Spleen (tissue), 11 donors: ENCODE results near the gene SEMA5A. TPM values are rescaled to one million over a fixed set of nuclear protein-coding genes. Genes with fewer than 3 reads are reported as not detected.
"Not testable (repeated sequence)": the region's sequence is repeated elsewhere in the genome, so short reads cannot be mapped to it uniquely, and the experiment has no call there.

ENCODE experiments used
- DNase-seq: peaks from one replicate; pipeline ENCODE4 v3.0.0-alpha.2; 2020
- H3K27ac ChIP-seq, 8 donors: fragments of 200-600 bp; sonication (generic) in 7 of 8; 1 replicate in 4 of 8; 2 replicates in 4 of 8; pipeline versions ENCODE4 v1.5.0 to v1.8.0; 2016 to 2021; ENCODE audit warnings: inconsistent platforms in 4 of 8, mild to moderate bottlenecking in 4 of 8, moderate library complexity in 1 of 8
- H3K27me3 ChIP-seq, 7 donors: fragments of 200-600 bp; sonication (generic) in 6 of 7; replicated peaks in 1 of 7; 1 replicate in 4 of 7; 2 replicates in 3 of 7; pipeline versions ENCODE4 v1.5.0 to v1.8.0; 2016 to 2021; ENCODE audit warnings: inconsistent platforms in 3 of 7, mild to moderate bottlenecking in 1 of 7
- H3K36me3 ChIP-seq, 6 donors: fragments of 200-600 bp; sonication (generic) in 5 of 6; 1 replicate in 4 of 6; 2 replicates in 2 of 6; pipeline versions ENCODE4 v1.5.0 to v1.8.0; 2016 to 2021; ENCODE audit warnings: inconsistent platforms in 2 of 6
- H3K4me1 ChIP-seq, 6 donors: fragments of 200-600 bp; sonication (generic) in 5 of 6; 1 replicate in 3 of 6; 2 replicates in 3 of 6; pipeline versions ENCODE4 v1.5.0 to v1.8.0; 2016 to 2021; ENCODE audit warnings: inconsistent platforms in 3 of 6
- H3K4me3 ChIP-seq, 8 donors: fragments of 200-600 bp; sonication (generic) in 7 of 8; 1 replicate in 4 of 8; 2 replicates in 4 of 8; pipeline versions ENCODE4 v1.5.0 to v1.8.0; 2016 to 2021; ENCODE audit warnings: inconsistent platforms in 4 of 8, mild to moderate bottlenecking in 4 of 8, moderate library complexity in 2 of 8
- H3K9me3 ChIP-seq, 8 donors: fragments of 200-600 bp; sonication (generic) in 7 of 8; 1 replicate in 4 of 8; 2 replicates in 4 of 8; pipeline versions ENCODE4 v1.5.0 to v1.8.0; 2016 to 2021; ENCODE audit warnings: inconsistent platforms in 4 of 8
- CTCF ChIP-seq, 11 experiments: fragments of 200-600 bp in 7 of 11; fragments of 450-650 bp in 4 of 11; sonication (generic) in 4 of 11; IDR thresholded peaks in 8 of 11; conservative IDR thresholded peaks in 3 of 11; 1 replicate in 7 of 11; 2 replicates in 4 of 11; pipeline versions ENCODE4 v1.4.0 to v1.8.0; 2016 to 2021; ENCODE audit warnings: antibody characterized with exemption in 11 of 11, inconsistent platforms in 4 of 11, mild to moderate bottlenecking in 1 of 11
- POLR2A ChIP-seq, 3 donors: fragments of 450-650 bp; IDR thresholded peaks; one replicate each; pipeline ENCODE4 v1.5.1; 2017; ENCODE audit warnings: antibody characterized with exemption in 3 of 3, mild to moderate bottlenecking in 1 of 3
- POLR2AphosphoS5 ChIP-seq, 3 donors: sonication (generic); formaldehyde crosslinking; IDR thresholded peaks; one replicate each; pipeline ENCODE4 v1.5.1; 2017; ENCODE audit warnings: antibody characterized with exemption in 3 of 3
- WGBS, 5 donors: extraction: QIAGEN DNeasy Blood & Tissue Kit in 3 of 5; methylation state at CpG; one replicate each; pipeline versions ENCODE4 v1.1.5 to v1.1.7; 2013 to 2018; 5-methylcytosine and 5-hydroxymethylcytosine counted together
- intact Hi-C: fragments of 100-400 bp; cut with DNase I; formaldehyde crosslinking; loops from one replicate; pipeline ENCODE4 v1.15.0; 2023; ENCODE audit warnings: low total_unique reads
- polyA plus RNA-seq, 3 donors: library from polyadenylated mRNA; stranded (reverse); fragments of 200-250 nt; gene quantifications; one replicate each; pipeline ENCODE4 v1.2.1, GENCODE V29; 2013
- total RNA-seq, 7 donors: library from RNA; depleted of rRNA in 3 of 7; stranded (reverse); fragments of >200 nt in 3 of 7; fragmentation: NEBNext Ultra II Directional in 4 of 7; extraction: Animal tissue kit (Norgen Biotek cat#: 25700) in 4 of 7; gene quantifications; one replicate each; pipeline versions ENCODE4 v1.1.0 to v1.2.1, GENCODE V29; 2016 to 2021
- donor health status: healthy with polysubstance abuse.
- donor health status: DM: no; HTN: no; CAD: no; lungs with moderate emphysema.
- donor health status: DM: no; HTN: no; CAD: no.
- donor health status: Bipolar disorder and iron deficiency.
- donor health status: healthy.
- donor health status: DM: no; HTN: no; CAD: no.
- donor health status: DM: yes; HTN: yes; CAD: no.

Gene SEMA5A
- total and polyA plus RNA-seq, 10 donors, result 1.4 to 30.9 (median 13.1) TPM

- intact Hi-C loops, result no loop called here
- WGBS, 5 donors, result 67 to 77% (median 72%) methylated on average over 4 of the region's 4 CpGs
- no peak overlapping the region for H3K4me3 ChIP-seq
- no peak for TF ChIP-seq CTCF (IDR thresholded peaks at IDR 0.05 in 8 of 11, conservative IDR thresholded peaks at IDR 0.05 in 3 of 11)
- no peak for TF ChIP-seq POLR2AphosphoS5 (IDR thresholded peaks at IDR 0.05)
- TF ChIP-seq POLR2A (IDR thresholded peaks at IDR 0.05), result no peak
- H3K36me3 ChIP-seq, result no peaks in the 10 kb centered on the region
- peaks cover 0 to 10% (median 3%) of the 10 kb centered on the region in 8 donors for H3K9me3 ChIP-seq
- no peaks in the 10 kb centered on the region for H3K27me3 ChIP-seq
- H3K27ac ChIP-seq, result no peak overlapping the region
- no peak for DNase-seq
- no peaks in the 10 kb centered on the region for H3K4me1 ChIP-seq
These were observed 143.9 kb downstream of the SEMA5A start for GRCh38 chr5:9401786-9402472.

GRCh38 chr5:9399783-9400182 is 146.1 kb downstream of the SEMA5A start:
- peaks cover 0 to 10% (median 3%) of the 10 kb centered on the region in 8 donors for H3K9me3 ChIP-seq
- DNase-seq, H3K4me1 ChIP-seq, H3K4me3 ChIP-seq, intact Hi-C loops, H3K27ac ChIP-seq, H3K36me3 ChIP-seq, H3K27me3 ChIP-seq: not testable (repeated sequence)
- 71 to 92% (median 88%) methylated on average over 5 of the region's 5 CpGs for WGBS, 5 donors

- no peak overlapping the region for H3K4me3 ChIP-seq
- no peaks in the 10 kb centered on the region for H3K36me3 ChIP-seq
- no peaks in the 10 kb centered on the region for H3K4me1 ChIP-seq
- H3K9me3 ChIP-seq, result peaks cover 0 to 10% (median 3%) of the 10 kb centered on the region in 8 donors
- no peak for TF ChIP-seq CTCF (IDR thresholded peaks at IDR 0.05 in 8 of 11, conservative IDR thresholded peaks at IDR 0.05 in 3 of 11)
- TF ChIP-seq POLR2AphosphoS5 (IDR thresholded peaks at IDR 0.05), result no peak
- TF ChIP-seq POLR2A (IDR thresholded peaks at IDR 0.05), result no peak
- intact Hi-C loops, result no loop called here
- 82 to 90% (median 85%) methylated on average over 2 of the region's 2 CpGs for WGBS, 5 donors
- no peak overlapping the region for H3K27ac ChIP-seq
- no peaks in the 10 kb centered on the region for H3K27me3 ChIP-seq
- DNase-seq, result no peak
These were observed 146.8 kb downstream of the SEMA5A start for GRCh38 chr5:9399094-9399493.

GRCh38 chr5:9398227-9398626 is 147.6 kb downstream of the SEMA5A start:
- no peaks in the 10 kb centered on the region for H3K36me3 ChIP-seq
- no peaks in the 10 kb centered on the region for H3K4me1 ChIP-seq
- intact Hi-C loops, result no loop called here
- no peak for TF ChIP-seq POLR2A (IDR thresholded peaks at IDR 0.05)
- TF ChIP-seq CTCF (IDR thresholded peaks at IDR 0.05 in 8 of 11, conservative IDR thresholded peaks at IDR 0.05 in 3 of 11), result no peak
- no peak for TF ChIP-seq POLR2AphosphoS5 (IDR thresholded peaks at IDR 0.05)
- H3K27ac ChIP-seq, result no peak overlapping the region
- DNase-seq, result no peak
- H3K4me3 ChIP-seq, result no peak overlapping the region
- H3K27me3 ChIP-seq, result no peaks in the 10 kb centered on the region
- 64 to 82% (median 76%) methylated on average over 3 of the region's 3 CpGs for WGBS, 5 donors
- H3K9me3 ChIP-seq, result peaks cover 0 to 10% (median 3%) of the 10 kb centered on the region in 8 donors
